GM12878 (cell line): Measurements from ENCODE around the gene FOXB1. TPM values are rescaled to one million over a fixed set of nuclear protein-coding genes. Genes with fewer than 3 reads are reported as not detected.

ENCODE experiments used
- ATAC-seq: fragments of 200-7000 bp; cut with Tn5 transposase; 3 replicates; pipeline ENCODE4 v1.9.1; 2020; ENCODE audit warnings: mild to moderate bottlenecking, moderate library complexity
- BruUV-seq: library from RNA; stranded (reverse); fragments of 400-500 nt; replicated peaks from 2 replicates; lab custom pipeline; 2021; lab: Mats Ljungman, UMichigan
- CTCF ChIA-PET: fragments of 300-600 bp; sonication (Branson Sonifier 250); formaldehyde crosslinking; extraction: SDS; loops from one replicate; lab custom pipeline; 2021; ENCODE audit warnings: inconsistent platforms; lab: Yijun Ruan, JAX
- POLR2A ChIA-PET: fragments of 350-600 bp; formaldehyde crosslinking; extraction: SDS; loops from one replicate; lab custom pipeline; 2021; ENCODE audit warnings: inconsistent platforms; lab: Charles Lee
- RAD21 ChIA-PET: fragments of 300-600 bp; sonication (Branson Sonifier 250); formaldehyde crosslinking; loops from one replicate; lab custom pipeline; 2023; ENCODE audit warnings: antibody characterized with exemption; ENCODE audit not compliant: unreplicated experiment; lab: Charles Lee
- SMC1A ChIA-PET: fragments of 300-600 bp; sonication (Branson Sonifier 250); formaldehyde crosslinking; loops from one replicate; lab custom pipeline; 2023; ENCODE audit not compliant: unreplicated experiment, uncharacterized antibody; lab: Charles Lee
- DNase-seq: peaks from one replicate; pipeline ENCODE4 v3.0.0-alpha.2; 2011; ENCODE audit warnings: low read depth, low spot score
- FAIRE-seq: peaks from 3 replicates; lab custom pipeline; 2011; peaks lifted over from hg19 to GRCh38; lab: Jason Lieb, UNC
- H2AFZ ChIP-seq: 2 replicates; pipeline ENCODE4 v1.6.0; 2011; ENCODE audit warnings: low read depth, low read length, control low read depth; ENCODE audit not compliant: control insufficient read depth
- H3K27ac ChIP-seq: 2 replicates; pipeline ENCODE4 v1.5.1; 2011; ENCODE audit warnings: control low read depth; ENCODE audit not compliant: control insufficient read depth, insufficient read depth
- H3K27me3 ChIP-seq, 2 experiments: replicated peaks in 1 of 2; 2 replicates each; pipeline versions ENCODE4 v1.6.0 to v1.6.1; 2011; ENCODE audit warnings: low read length in 1 of 2; ENCODE audit not compliant: control insufficient read depth in 2 of 2, insufficient read depth in 2 of 2
- H3K36me3 ChIP-seq, 2 experiments: 2 replicates each; pipeline ENCODE4 v1.5.1; 2011; ENCODE audit warnings: low read length in 1 of 2; ENCODE audit not compliant: control insufficient read depth in 2 of 2, insufficient read depth in 2 of 2
- H3K4me1 ChIP-seq: 2 replicates; pipeline ENCODE4 v1.6.1; 2011; ENCODE audit warnings: mild to moderate bottlenecking, low read length, moderate library complexity, mixed read lengths; ENCODE audit not compliant: control insufficient read depth, insufficient read depth
- H3K4me2 ChIP-seq: 2 replicates; pipeline ENCODE4 v1.6.0; 2011; ENCODE audit warnings: control low read depth; ENCODE audit not compliant: control insufficient read depth, insufficient read depth
- H3K4me3 ChIP-seq: fragments of 200-600 bp; sonication (generic); 2 replicates; pipeline ENCODE4 v1.5.1; 2016
- H3K79me2 ChIP-seq: 2 replicates; pipeline ENCODE4 v1.6.0; 2011; ENCODE audit warnings: low read length; ENCODE audit not compliant: control insufficient read depth, insufficient read depth
- H3K9ac ChIP-seq: 2 replicates; pipeline ENCODE4 v1.8.0; 2011; ENCODE audit warnings: low read length, control low read depth, mixed read lengths; ENCODE audit not compliant: control insufficient read depth, insufficient read depth
- H3K9me3 ChIP-seq: replicated peaks from 3 replicates; pipeline ENCODE4 v1.5.1; 2011; ENCODE audit warnings: mild to moderate bottlenecking, low read length; ENCODE audit not compliant: control insufficient read depth, insufficient read depth
- H4K20me1 ChIP-seq: 2 replicates; pipeline ENCODE4 v1.6.0; 2011; ENCODE audit not compliant: control insufficient read depth, insufficient read depth
- BACH1 ChIP-seq: fragments of 450-650 bp; IDR thresholded peaks from 2 replicates; pipeline ENCODE4 v1.6.1; 2017; ENCODE audit warnings: mild to moderate bottlenecking, borderline replicate concordance
- IKZF1 ChIP-seq: fragments of 450-650 bp; conservative IDR thresholded peaks from 2 replicates; pipeline ENCODE4 v1.6.1; 2017; ENCODE audit warnings: antibody characterized with exemption, mild to moderate bottlenecking
- MYC ChIP-seq: IDR thresholded peaks from 2 replicates; pipeline ENCODE4 v1.6.1; 2011; ENCODE audit warnings: mild to moderate bottlenecking, low read length, moderate library complexity, inconsistent platforms; ENCODE audit not compliant: insufficient read depth, insufficient replicate concordance, insufficient read length, severe bottlenecking
- NR2C1 ChIP-seq: fragments of 450-650 bp; IDR thresholded peaks from 2 replicates; pipeline ENCODE4 v1.6.1; 2017; ENCODE audit warnings: antibody characterized with exemption, mild to moderate bottlenecking, moderate library complexity
- PAX8 ChIP-seq: fragments of 450-650 bp; IDR thresholded peaks from 2 replicates; pipeline ENCODE4 v1.6.1; 2017; ENCODE audit warnings: mild to moderate bottlenecking, moderate library complexity
- TCF7 ChIP-seq: IDR thresholded peaks from 2 replicates; pipeline ENCODE4 v1.6.1; 2014; ENCODE audit warnings: antibody characterized with exemption, borderline replicate concordance
- WGBS: methylation state at CpG from one replicate; pipeline ENCODE4 v1.1.6; 2016; ENCODE audit warnings: low lambda C conversion rate; ENCODE audit not compliant: insufficient replicate concordance, insufficient coverage; ENCODE audit errors: missing lambda C conversion rate; 5-methylcytosine and 5-hydroxymethylcytosine counted together
- in situ Hi-C: fragments of 300-500 bp; cut with MboI; formaldehyde crosslinking; loops from 9 replicates; pipeline ENCODE4 v1.14.3; 2018; ENCODE audit warnings: mixed read lengths
- intact Hi-C: fragments of 100-400 bp; cut with micrococcal nuclease; formaldehyde crosslinking; loops from one replicate; pipeline ENCODE4 v1.14.2; 2022; ENCODE audit not compliant: unreplicated experiment
- polyA plus RNA-seq, 11 experiments: library from polyadenylated mRNA; depleted of rRNA in 4 of 11; unstranded in 6 of 11; stranded (reverse) in 5 of 11; fragments of >200 nt; fragmentation: Nextera tagmentation in 4 of 11; fragmentation: Illumina TruSeq in 1 of 11; extraction: Ambion mirVana in 4 of 11; extraction: Trizol in 1 of 11; gene quantifications; 1 replicate in 1 of 11; 2 replicates in 10 of 11; pipeline versions ENCODE4 v1.2.1 to v1.2.3, GENCODE V29; 2011 to 2016; ENCODE audit warnings: inconsistent platforms in 2 of 11, missing spikeins in 2 of 11, low read depth in 1 of 11
- total RNA-seq, 4 experiments: library from RNA; depleted of rRNA in 3 of 4; stranded (reverse); fragments of >200 nt in 3 of 4; fragmentation: Illumina TruSeq in 1 of 4; extraction: Trizol in 1 of 4; gene quantifications; 2 replicates each; pipeline versions ENCODE4 v1.2.1 to v1.2.3, GENCODE V29; 2013 to 2021
- TF ChIP-seq, protein P1 (sequence below): fragments of 450-650 bp; IDR thresholded peaks from 2 replicates; pipeline ENCODE4 v1.6.1; 2017; ENCODE audit warnings: mild to moderate bottlenecking, low read depth, inconsistent platforms; ENCODE audit not compliant: poor library complexity, severe bottlenecking
- TF ChIP-seq, protein P2 (sequence below): fragments of 450-650 bp; formaldehyde crosslinking; IDR thresholded peaks from 2 replicates; pipeline ENCODE4 v1.4.0; 2020; ENCODE audit warnings: mild to moderate bottlenecking, moderate library complexity
- TF ChIP-seq, protein P3 (sequence below): fragments of 450-650 bp; conservative IDR thresholded peaks from 2 replicates; pipeline ENCODE4 v1.6.1; 2017; ENCODE audit warnings: mild to moderate bottlenecking, moderate library complexity

Gene FOXB1
- total and polyA plus RNA-seq, 10 of the 15 experiments (the other 5 are each of a cell fraction or from before 2014, with no cell fraction given) = not detected

DNA sequence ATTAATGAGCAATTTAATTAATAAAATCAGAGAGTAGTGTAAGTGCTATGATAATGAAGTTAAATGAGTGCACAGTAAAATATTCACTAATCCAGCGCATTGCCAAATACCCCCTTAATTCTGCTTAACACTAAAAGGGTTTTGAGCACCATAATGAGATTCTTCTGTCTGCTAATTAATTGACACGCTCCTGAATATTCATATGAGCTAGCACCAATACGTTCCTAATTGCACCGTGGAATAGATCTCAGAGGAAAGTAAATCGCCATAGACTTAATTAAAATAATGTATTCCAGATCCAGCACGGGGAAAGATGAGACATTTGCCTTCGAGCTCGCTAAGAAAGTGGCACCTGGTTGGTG is 9.6 kb upstream of the FOXB1 start (continued):
- no peak for TF ChIP-seq IKZF1
- TF ChIP-seq, protein P1, sequence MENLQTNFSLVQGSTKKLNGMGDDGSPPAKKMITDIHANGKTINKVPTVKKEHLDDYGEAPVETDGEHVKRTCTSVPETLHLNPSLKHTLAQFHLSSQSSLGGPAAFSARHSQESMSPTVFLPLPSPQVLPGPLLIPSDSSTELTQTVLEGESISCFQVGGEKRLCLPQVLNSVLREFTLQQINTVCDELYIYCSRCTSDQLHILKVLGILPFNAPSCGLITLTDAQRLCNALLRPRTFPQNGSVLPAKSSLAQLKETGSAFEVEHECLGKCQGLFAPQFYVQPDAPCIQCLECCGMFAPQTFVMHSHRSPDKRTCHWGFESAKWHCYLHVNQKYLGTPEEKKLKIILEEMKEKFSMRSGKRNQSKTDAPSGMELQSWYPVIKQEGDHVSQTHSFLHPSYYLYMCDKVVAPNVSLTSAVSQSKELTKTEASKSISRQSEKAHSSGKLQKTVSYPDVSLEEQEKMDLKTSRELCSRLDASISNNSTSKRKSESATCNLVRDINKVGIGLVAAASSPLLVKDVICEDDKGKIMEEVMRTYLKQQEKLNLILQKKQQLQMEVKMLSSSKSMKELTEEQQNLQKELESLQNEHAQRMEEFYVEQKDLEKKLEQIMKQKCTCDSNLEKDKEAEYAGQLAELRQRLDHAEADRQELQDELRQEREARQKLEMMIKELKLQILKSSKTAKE = no peak

DNA sequence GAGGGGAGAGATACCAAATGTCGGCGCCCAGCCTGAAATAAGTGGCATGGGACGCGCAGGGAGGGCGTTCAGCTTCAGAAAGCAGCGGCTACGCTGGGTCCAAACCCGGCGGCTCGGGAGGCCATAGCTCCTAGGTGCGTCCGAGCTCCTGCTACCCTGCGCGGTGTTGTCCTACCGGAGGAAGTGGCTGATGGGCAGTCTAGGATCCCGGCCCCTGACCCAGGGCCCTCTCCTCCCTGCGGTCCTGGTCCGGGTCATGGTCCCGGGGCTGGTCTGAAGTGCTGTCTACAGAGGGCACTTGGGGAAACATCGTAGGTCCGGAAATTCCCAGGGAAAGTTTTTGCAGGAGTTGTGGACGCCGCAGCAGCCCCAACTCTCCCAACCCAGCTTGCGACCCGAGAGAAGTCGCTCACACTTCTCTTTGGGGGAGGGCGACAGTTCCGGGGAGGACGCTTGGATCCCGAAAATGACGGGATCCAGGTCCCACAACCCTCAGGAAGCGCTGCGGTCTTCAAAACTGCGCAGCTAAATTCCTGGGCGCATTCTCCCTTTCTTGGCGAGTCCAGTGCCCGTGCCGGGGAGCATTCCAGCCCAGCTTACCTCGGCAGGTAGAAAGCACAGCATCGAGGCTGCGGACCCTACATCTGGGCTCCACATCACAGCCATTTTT is 9.1 kb upstream of the FOXB1 start:
- Histone ChIP-seq H3K4me1 (no peaks in the 10 kb centered on the region), H3K27ac (no peak overlapping the region), H3K79me2 (no peaks in the 10 kb centered on the region), H3K27me3 (peaks cover 9 to 43% of the 10 kb centered on the region in 2 experiments), H3K4me2 (no peak overlapping the region), H3K9ac (no peak overlapping the region), H2AFZ (no peak overlapping the region), H3K4me3 (no peak overlapping the region), H4K20me1 (no peaks in the 10 kb centered on the region), H3K36me3 (no peaks in the 10 kb centered on the region), H3K9me3 (no peaks in the 10 kb centered on the region; the same call in 2 of the 3 replicates)
- in situ Hi-C loops = no loop called here
- TF ChIP-seq TCF7 = no peak
- TF ChIP-seq, protein P2, sequence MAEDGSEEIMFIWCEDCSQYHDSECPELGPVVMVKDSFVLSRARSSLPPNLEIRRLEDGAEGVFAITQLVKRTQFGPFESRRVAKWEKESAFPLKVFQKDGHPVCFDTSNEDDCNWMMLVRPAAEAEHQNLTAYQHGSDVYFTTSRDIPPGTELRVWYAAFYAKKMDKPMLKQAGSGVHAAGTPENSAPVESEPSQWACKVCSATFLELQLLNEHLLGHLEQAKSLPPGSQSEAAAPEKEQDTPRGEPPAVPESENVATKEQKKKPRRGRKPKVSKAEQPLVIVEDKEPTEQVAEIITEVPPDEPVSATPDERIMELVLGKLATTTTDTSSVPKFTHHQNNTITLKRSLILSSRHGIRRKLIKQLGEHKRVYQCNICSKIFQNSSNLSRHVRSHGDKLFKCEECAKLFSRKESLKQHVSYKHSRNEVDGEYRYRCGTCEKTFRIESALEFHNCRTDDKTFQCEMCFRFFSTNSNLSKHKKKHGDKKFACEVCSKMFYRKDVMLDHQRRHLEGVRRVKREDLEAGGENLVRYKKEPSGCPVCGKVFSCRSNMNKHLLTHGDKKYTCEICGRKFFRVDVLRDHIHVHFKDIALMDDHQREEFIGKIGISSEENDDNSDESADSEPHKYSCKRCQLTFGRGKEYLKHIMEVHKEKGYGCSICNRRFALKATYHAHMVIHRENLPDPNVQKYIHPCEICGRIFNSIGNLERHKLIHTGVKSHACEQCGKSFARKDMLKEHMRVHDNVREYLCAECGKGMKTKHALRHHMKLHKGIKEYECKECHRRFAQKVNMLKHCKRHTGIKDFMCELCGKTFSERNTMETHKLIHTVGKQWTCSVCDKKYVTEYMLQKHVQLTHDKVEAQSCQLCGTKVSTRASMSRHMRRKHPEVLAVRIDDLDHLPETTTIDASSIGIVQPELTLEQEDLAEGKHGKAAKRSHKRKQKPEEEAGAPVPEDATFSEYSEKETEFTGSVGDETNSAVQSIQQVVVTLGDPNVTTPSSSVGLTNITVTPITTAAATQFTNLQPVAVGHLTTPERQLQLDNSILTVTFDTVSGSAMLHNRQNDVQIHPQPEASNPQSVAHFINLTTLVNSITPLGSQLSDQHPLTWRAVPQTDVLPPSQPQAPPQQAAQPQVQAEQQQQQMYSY (CRISPR knock-in tag) = no peak
- TF ChIP-seq NR2C1 = no peak
- no peak for TF ChIP-seq MYC
- TF ChIP-seq PAX8 = no peak
- TF ChIP-seq BACH1 = no peak
- TF ChIP-seq, protein P3, sequence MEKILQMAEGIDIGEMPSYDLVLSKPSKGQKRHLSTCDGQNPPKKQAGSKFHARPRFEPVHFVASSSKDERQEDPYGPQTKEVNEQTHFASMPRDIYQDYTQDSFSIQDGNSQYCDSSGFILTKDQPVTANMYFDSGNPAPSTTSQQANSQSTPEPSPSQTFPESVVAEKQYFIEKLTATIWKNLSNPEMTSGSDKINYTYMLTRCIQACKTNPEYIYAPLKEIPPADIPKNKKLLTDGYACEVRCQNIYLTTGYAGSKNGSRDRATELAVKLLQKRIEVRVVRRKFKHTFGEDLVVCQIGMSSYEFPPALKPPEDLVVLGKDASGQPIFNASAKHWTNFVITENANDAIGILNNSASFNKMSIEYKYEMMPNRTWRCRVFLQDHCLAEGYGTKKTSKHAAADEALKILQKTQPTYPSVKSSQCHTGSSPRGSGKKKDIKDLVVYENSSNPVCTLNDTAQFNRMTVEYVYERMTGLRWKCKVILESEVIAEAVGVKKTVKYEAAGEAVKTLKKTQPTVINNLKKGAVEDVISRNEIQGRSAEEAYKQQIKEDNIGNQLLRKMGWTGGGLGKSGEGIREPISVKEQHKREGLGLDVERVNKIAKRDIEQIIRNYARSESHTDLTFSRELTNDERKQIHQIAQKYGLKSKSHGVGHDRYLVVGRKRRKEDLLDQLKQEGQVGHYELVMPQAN = no peak
- BruUV-seq = no TSS peak
- SMC1A ChIA-PET = no interaction called here
- DNase-seq (no peak), FAIRE-seq (no peak), ATAC-seq (no peak)
- RAD21 ChIA-PET = no interaction called here
- 15% methylated on average over 41 of the region's 41 CpGs for WGBS
- intact Hi-C loops = no loop called here
- CTCF ChIA-PET = interaction anchor here (0.8 kb wide), 1 partner anchor 9 kb away, joined by 3 read pairs; no protein-coding TSS in a partner anchor
- POLR2A ChIA-PET = no interaction called here
